A549 treated with AZD2906 at 1 μM for 4 hours (cell line): ENCODE measurements around the gene BCL2L12. TPM values are rescaled to one million over a fixed set of nuclear protein-coding genes. Genes with fewer than 3 reads are reported as not detected.

ENCODE experiments used
- total RNA-seq: library from RNA; stranded (reverse); fragments of 200-300 nt; extraction: Qiagen RNA extraction; gene quantifications from 5 replicates; pipeline ENCODE4 v1.2.3, GENCODE V29; 2022

BCL2L12 gene, protein sequence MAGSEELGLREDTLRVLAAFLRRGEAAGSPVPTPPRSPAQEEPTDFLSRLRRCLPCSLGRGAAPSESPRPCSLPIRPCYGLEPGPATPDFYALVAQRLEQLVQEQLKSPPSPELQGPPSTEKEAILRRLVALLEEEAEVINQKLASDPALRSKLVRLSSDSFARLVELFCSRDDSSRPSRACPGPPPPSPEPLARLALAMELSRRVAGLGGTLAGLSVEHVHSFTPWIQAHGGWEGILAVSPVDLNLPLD
- 57.1 to 73.6 TPM (median 72.4 TPM) in 5 replicates for total RNA-seq

DNA sequence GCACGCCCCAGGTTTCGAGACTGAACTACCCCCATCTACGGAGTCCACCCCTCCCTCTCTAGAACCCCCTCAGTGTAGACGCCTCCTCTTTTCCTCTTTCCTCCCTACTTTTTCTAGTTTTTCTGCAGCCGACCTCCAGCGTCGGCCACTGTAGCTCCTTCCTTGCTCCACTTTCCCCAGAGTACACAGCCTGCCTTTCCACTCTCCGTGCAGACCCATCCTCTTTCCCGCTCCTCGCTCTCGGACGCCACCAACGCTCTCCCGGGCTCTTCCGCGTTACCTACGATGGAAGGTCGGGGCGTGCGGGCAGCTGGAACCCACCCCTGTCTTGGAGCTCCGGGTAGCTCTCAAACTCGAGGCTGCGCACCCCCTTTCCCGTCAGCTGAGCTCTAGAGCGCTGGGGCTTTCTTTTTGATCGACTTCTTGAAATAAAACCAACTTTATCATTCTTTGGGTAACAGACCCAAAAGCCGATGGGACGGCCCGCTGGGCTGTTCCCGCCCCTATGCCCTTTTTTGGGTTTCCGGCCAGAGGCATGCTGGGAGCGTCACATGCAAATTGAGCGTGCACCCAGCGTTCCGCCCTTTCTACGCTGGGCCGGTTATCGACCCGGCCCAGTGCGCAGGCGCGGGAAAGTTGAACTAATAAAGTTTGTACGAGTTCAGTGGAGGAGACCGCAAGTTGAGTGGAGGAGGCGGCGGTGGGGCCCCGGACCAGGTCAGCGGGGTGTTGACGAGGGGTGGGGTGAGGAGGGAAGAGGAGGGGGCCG is at the start of gene BCL2L12, which contains the start of gene IRF3:
Gene BCL2L12, plus strand, starts transcription at position 583 of the 769 bp plus-strand sequence. CDS start 760 bp downstream, outside the sequence.
Gene IRF3, minus strand, starts transcription at position 507 of the 769 bp plus-strand sequence. CDS start 1,019 bp downstream, outside the sequence.

DNA sequence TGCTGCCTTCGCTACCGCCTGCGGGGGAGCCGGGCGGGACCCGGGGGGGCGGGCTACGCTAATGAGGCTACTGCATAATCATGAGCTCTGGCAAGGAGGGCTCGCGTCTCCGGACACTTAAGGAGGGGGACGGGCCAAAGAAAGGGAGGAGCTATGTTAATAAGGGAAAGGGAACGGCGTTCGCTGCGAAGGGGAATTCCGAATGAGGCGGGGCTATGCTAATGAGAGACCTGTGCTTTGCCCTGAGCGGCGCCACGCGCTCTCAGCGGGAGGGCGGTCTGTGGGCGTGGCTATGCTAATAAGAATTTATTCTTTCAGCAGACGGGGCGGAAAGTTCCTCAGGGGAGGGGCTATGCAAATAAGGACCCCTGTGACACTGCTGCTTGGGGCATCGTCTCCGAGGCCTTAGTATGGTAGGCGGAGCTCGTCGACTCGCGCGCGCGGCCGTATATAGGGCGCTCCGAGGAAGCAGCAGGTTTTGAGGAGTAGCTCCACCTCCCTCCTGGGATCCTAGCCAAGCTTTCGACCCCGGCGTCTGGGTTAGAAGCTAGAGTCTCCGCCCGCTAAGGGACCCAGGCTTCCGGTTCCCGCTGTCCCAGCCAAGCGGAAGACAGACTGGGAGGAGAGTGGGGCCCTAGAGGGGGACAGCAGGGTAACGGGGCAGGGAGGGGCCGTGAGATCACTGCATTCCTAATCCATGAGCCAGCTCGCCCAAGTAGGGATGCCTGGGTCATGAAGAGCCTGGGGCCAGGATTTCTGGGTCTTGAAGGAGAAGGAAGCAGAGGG is 25.4 kb upstream of the BCL2L12 start, which contains the start of gene RRAS:
Gene RRAS, minus strand, starts transcription at position 31 of the 786 bp plus-strand sequence. CDS start 45 bp downstream, outside the sequence.

DNA sequence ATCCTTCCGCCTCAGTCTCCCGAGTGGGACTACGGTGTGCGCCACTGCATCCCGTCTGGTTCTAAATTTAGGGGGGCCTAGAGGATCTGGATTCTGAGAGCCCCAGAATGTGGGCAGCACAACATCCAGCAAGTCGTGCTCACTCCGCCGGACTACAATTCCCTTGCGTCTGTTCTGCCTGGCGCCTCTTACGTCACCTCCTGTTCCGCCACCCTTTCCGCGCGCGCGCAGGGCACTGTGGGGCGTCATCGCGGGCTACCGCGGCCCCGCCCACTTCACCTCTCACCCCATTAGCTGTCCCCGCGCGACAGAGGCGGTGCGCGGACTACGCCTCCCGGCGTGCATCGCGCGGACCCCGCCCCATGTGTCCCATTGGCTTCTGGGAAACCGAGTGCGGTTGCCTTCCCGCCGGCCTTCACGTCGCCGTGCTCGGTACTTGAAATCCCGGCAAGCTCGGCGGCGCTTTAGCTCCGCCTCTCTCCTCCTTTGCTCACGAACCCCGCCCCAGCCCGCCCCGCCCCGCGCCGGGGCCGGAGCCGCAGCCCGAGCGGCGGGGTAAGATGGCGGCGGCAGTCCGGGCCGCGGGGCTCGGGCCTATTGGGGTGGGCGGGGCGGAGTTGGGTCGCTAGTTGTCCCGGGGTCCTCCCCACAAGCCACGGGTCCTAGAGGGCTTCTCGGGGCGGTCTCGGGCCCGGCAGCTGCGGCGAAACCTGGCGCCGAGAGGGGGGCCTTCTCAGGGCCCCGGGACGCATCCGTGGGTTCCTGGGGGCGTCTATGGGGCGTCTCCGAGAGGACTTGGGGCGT is 23.8 kb upstream of the BCL2L12 start, which contains the start of gene SCAF1:
Gene SCAF1, plus strand, starts transcription at position 522 of the 804 bp plus-strand sequence. CDS start 2,818 bp downstream, outside the sequence.

DNA sequence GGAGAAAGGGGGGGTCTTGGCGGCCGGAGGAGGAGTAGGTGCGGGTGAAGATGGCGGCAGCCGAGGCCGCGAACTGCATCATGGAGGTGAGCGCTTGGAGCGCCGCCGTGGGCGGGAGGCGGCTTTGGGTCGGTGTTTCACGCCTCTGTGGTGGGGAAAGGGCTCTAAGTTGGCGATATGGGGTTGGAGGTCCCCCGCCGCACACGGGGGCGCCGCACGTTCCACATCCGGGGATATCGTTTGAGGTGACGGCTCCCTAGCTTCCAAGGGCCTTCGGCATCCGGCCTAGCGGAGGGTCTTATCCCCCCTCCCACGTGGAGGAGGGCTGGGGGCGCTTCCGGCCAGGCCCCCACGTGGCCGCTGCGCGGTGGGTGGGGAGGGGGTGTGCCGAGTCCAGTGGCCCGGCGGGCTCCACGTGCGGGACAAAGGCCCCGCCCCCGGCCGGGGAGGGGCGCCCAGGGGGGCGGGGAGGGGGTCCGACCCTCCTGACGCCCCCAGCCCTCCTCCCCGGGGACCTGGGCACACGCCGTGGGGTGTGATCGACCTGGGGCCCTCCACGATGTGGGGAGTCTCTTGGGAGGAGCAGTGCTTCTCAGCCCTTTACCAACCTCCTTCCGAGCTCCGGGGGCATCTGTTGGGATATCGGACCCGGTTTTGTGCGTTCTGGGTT is 11.6 kb downstream of the BCL2L12 start, which contains the start of gene PRMT1:
Gene PRMT1, plus strand, starts transcription at position 41 of the 670 bp plus-strand sequence. Its CDS starts 10 bp downstream, at position 51.

DNA sequence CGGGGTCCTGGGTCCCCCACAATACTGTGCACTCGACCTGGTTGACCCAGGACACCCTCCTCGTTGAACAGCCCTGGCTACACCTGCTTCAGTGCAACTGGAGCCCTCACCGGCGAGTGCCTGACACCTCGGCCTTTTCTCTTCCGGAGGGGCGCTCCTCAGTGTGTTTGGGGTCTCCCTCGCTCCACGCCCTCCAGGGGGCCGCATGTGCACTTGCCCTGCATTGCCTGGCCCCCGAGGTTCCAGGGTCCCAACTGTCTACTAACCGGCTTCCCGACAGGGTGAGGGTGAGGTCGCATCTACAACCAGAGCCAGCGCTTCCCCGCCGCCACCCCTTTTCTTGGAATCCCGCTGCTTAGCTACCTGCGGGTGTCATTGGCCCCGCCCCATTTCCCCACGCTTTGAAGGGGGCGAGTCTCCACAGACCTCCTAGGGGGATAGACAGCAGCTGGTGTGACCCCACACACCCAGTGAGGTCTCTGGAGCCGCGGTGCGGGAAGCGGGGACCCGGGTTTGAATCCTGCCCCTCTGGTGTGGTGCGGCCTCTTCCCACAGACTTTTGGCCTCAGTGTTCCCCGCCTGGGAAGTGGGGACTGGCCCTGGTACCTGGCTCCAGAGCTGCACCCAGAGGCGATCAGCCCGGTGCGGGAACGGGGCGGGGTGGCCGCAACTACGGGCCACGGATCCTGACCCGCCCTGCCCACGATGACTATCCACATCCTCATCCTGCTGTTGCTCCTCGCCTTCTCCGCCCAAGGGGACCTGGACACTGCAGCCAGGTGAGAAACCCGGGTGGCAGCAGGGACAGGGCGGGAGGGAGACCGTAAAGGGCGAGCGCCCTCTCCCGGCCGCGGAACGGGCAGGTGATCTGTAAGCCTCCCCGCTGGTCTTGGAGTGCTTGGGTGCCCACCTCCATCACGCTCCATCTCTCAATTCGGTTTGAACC is 23.7 kb downstream of the BCL2L12 start, which contains the start of gene ADM5:
Gene ADM5, plus strand, starts transcription at position 462 of the 946 bp plus-strand sequence. Its CDS starts 244 bp downstream, at position 706.

DNA sequence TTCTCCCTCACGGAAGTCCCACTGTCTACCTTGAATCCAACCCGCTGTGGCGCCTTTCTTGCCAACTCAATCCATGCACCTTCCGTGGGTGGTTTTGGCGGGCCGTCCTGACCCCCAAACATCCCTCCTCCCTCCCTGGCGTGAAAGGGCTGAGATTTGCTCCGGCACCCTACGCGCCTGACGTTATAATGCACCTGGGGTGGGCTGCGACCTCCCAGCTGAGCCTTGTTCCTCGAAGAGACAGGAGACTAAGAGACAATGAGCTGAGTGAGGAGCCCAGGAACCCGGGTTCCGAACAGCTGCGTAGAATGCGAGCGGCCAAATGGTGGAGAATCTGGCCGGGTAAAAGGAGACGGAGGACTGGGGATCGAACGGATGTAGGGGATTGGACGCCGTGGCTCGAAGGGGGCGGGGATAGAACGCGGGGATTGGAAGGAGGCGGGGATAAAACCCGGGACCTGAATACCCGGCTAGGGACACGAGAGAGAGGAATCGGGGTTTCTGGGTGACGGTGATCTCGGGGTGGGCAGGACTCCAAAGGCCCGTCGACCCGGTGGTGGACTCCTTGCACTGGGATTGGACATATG is 25.0 kb downstream of the BCL2L12 start, which contains the start of gene CPT1C:
Gene CPT1C, plus strand, starts transcription at position 461 of the 587 bp plus-strand sequence. CDS start 1,137 bp downstream, outside the sequence.

Other genes with a start within 250 kb of the BCL2L12 start
- gene PTH2, start 242.5 kb upstream of the BCL2L12 start, total RNA-seq, result not detected in 5 replicates
- gene GFY, start 240.5 kb upstream of the BCL2L12 start, total RNA-seq, result 0.12 to 0.27 TPM (median 0.16 TPM) in 5 replicates
- 0.49 to 0.71 TPM (median 0.60 TPM) in 5 replicates for gene SLC17A7, start 224.4 kb upstream of the BCL2L12 start, total RNA-seq
- 87.3 to 93.9 TPM (median 89.3 TPM) in 5 replicates for gene PIH1D1, start 214.1 kb upstream of the BCL2L12 start, total RNA-seq
- 15.9 to 24.2 TPM (median 23.6 TPM) in 5 replicates for gene ALDH16A1, start 212.7 kb upstream of the BCL2L12 start, total RNA-seq
- 1.1 to 1.7 TPM (median 1.3 TPM) in 5 replicates for gene FLT3LG, start 191.7 kb upstream of the BCL2L12 start, total RNA-seq
- 3,944 to 4,526 TPM (median 4,133 TPM) in 5 replicates for gene RPL13A, start 178.3 kb upstream of the BCL2L12 start, total RNA-seq
- 3,950 to 4,247 TPM (median 3,984 TPM) in 5 replicates for gene RPS11, start 169.5 kb upstream of the BCL2L12 start, total RNA-seq
- gene FCGRT, start 153.3 kb upstream of the BCL2L12 start, total RNA-seq, result 24.3 to 33.5 TPM (median 29.7 TPM) in 5 replicates
- 1.4 to 3.0 TPM (median 2.4 TPM) in 5 replicates for gene RCN3, start 137.9 kb upstream of the BCL2L12 start, total RNA-seq
- 87.6 to 112 TPM (median 109 TPM) in 5 replicates for gene NOSIP, start 85.4 kb upstream of the BCL2L12 start, total RNA-seq
- gene PRRG2, start 84.6 kb upstream of the BCL2L12 start, total RNA-seq, result 0.85 to 1.1 TPM (median 0.96 TPM) in 5 replicates
- gene PRR12, start 74.8 kb upstream of the BCL2L12 start, total RNA-seq, result 31.0 to 38.2 TPM (median 37.4 TPM) in 5 replicates
- gene RRAS, start 25.8 kb upstream of the BCL2L12 start, total RNA-seq, result 105 to 173 TPM (median 169 TPM) in 5 replicates
- 50.8 to 69.8 TPM (median 67.0 TPM) in 5 replicates for gene SCAF1, start 23.7 kb upstream of the BCL2L12 start, total RNA-seq
- 83.6 to 102 TPM (median 97.5 TPM) in 5 replicates for gene IRF3, start 76 bp upstream of the BCL2L12 start, total RNA-seq
- 403 to 431 TPM (median 410 TPM) in 5 replicates for gene PRMT1, start 11.3 kb downstream of the BCL2L12 start, total RNA-seq
- gene ADM5, start 23.7 kb downstream of the BCL2L12 start, total RNA-seq, result 2.9 to 5.7 TPM (median 5.0 TPM) in 5 replicates
- 9.8 to 15.7 TPM (median 12.9 TPM) in 5 replicates for gene CPT1C, start 25.2 kb downstream of the BCL2L12 start, total RNA-seq
- not detected in 5 replicates for gene TSKS, start 97.4 kb downstream of the BCL2L12 start, total RNA-seq
- 45.0 to 59.7 TPM (median 55.3 TPM) in 5 replicates for gene AP2A1, start 101.1 kb downstream of the BCL2L12 start, total RNA-seq
- 14.8 to 15.7 TPM (median 15.3 TPM) in 5 replicates for gene FUZ, start 147.4 kb downstream of the BCL2L12 start, total RNA-seq
- 50.2 to 70.6 TPM (median 70.4 TPM) in 5 replicates for gene MED25, start 152.4 kb downstream of the BCL2L12 start, total RNA-seq
- gene PTOV1, start 185.2 kb downstream of the BCL2L12 start, total RNA-seq, result 105 to 154 TPM (median 149 TPM) in 5 replicates
- gene PNKP, start 201.6 kb downstream of the BCL2L12 start, total RNA-seq, result 34.8 to 51.2 TPM (median 47.0 TPM) in 5 replicates
- gene AKT1S1, start 211.4 kb downstream of the BCL2L12 start, total RNA-seq, result 68.1 to 118 TPM (median 112 TPM) in 5 replicates
- 19.9 to 22.5 TPM (median 21.7 TPM) in 5 replicates for gene TBC1D17, start 211.8 kb downstream of the BCL2L12 start, total RNA-seq
- gene IL4I1, start 231.0 kb downstream of the BCL2L12 start, total RNA-seq, result 0.74 to 0.86 TPM (median 0.79 TPM) in 5 replicates